DOHH2 (cell line): ENCODE data around the gene TEKT5.

Source experiments
- EZH2phosphoT487 ChIP-seq: fragments of 200-600 bp; sonication (generic); IDR thresholded peaks from 2 replicates; pipeline ENCODE4 v1.6.1; 2017; ENCODE audit warnings: borderline replicate concordance, mild to moderate bottlenecking, antibody characterized with exemption, low read length, moderate library complexity, mixed read lengths
- TF ChIP-seq, protein P1 (sequence below): fragments of 200-600 bp; sonication (generic); IDR thresholded peaks from one replicate; pipeline ENCODE4 v1.5.1; 2014; ENCODE audit warnings: antibody characterized with exemption, mild to moderate bottlenecking, low read depth, low read length; ENCODE audit not compliant: poor library complexity, severe bottlenecking

DNA sequence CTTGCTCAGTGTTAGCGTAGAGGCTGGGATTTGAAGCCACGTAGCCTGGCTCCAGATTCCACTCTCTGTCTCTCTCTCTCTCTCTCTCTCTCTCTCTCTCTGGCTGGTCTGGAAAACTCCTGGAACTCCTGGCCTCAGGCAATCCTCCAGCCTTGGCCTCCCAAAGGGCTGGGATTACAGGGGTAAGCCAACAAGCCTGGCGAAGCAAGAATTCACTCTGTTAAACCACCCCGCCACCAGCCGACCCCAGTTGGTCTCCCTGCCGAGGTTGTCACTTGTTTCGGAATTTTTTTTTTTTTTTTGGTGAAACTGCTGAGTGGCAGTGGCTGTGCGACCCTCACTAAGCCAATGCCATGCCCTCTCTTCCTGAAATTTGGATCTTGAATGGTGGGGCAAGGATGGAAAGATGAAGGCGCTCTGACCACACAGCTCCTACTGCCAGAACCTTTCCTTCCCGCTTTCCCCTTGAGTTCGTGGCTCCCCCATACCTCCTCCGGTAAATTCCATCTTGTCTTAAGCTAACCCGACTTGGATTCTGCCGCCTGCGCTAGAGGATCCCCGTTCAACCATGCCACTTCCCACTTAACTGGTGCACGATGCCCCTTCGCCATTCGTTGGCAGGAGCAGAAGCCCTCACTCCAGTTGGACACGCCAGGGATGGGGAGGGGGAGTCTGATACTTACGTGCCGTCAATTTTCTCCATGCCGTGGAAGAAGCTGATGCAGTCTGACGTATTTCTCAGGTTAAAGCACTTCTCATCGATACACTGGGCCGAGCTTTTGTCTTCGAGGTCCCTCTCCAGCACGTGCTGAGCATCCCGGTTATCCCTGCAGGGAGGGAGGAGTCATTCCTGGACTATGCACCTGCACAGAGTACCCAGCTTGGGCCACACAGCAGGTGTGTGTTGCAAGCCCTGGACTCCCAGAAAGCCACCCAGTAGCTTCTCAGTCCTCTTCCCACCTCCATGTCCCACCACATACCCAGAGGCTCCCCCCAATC, 13.1 kb downstream of the TEKT5 start:
- TF ChIP-seq EZH2phosphoT487 = no peak
- TF ChIP-seq, protein P1, sequence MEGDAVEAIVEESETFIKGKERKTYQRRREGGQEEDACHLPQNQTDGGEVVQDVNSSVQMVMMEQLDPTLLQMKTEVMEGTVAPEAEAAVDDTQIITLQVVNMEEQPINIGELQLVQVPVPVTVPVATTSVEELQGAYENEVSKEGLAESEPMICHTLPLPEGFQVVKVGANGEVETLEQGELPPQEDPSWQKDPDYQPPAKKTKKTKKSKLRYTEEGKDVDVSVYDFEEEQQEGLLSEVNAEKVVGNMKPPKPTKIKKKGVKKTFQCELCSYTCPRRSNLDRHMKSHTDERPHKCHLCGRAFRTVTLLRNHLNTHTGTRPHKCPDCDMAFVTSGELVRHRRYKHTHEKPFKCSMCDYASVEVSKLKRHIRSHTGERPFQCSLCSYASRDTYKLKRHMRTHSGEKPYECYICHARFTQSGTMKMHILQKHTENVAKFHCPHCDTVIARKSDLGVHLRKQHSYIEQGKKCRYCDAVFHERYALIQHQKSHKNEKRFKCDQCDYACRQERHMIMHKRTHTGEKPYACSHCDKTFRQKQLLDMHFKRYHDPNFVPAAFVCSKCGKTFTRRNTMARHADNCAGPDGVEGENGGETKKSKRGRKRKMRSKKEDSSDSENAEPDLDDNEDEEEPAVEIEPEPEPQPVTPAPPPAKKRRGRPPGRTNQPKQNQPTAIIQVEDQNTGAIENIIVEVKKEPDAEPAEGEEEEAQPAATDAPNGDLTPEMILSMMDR = no peak
